Caco-2 (cell line): ENCODE data around the gene BICD1. TPM values are rescaled to one million over a fixed set of nuclear protein-coding genes. Genes with fewer than 3 reads are reported as not detected.
A peak's percentile ranks its signal among the peaks of the same experiment; 100 is the strongest.

ENCODE experiments used
- BruUV-seq: library from RNA; stranded (reverse); fragments of 400-500 nt; replicated peaks from 2 replicates; lab custom pipeline; 2021; lab: Mats Ljungman, UMichigan
- CTCF ChIA-PET: fragments of 300-600 bp; sonication (Branson Sonifier 250); formaldehyde crosslinking; loops from one replicate; lab custom pipeline; 2022; ENCODE audit warnings: antibody characterized with exemption; lab: Charles Lee
- POLR2A ChIA-PET: fragments of 300-600 bp; sonication (Branson Sonifier 250); formaldehyde crosslinking; loops from one replicate; lab custom pipeline; 2022; ENCODE audit warnings: antibody characterized with exemption; lab: Charles Lee
- DNase-seq, 2 experiments: peaks; one replicate each; pipeline versions ENCODE4 v3.0.0 to v3.0.0-alpha.2; 2020 to 2022
- H3K27me3 ChIP-seq: replicated peaks from 2 replicates; pipeline ENCODE4 v1.6.0; 2011; ENCODE audit warnings: low read length; ENCODE audit not compliant: control insufficient read depth, insufficient read depth
- H3K36me3 ChIP-seq: 2 replicates; pipeline ENCODE4 v1.5.1; 2011; ENCODE audit warnings: low read length; ENCODE audit not compliant: control insufficient read depth, insufficient read depth
- H3K4me1 ChIP-seq: fragments of 250-450 bp; sonication (Bioruptor Pico); 2 replicates; pipeline ENCODE4 v1.5.1; 2020; ENCODE audit warnings: mild to moderate bottlenecking
- H3K4me3 ChIP-seq: 2 replicates; pipeline ENCODE4 v1.5.1; 2011; ENCODE audit warnings: low read depth, mild to moderate bottlenecking, control low read depth, low read length
- H3K9me3 ChIP-seq: fragments of 250-450 bp; sonication (Bioruptor Pico); 2 replicates; pipeline ENCODE4 v1.5.1; 2020; ENCODE audit warnings: mild to moderate bottlenecking, moderate library complexity
- H3K27ac Mint-ChIP-seq: one replicate; pipeline ENCODE4 v1.8.0; 2022; ENCODE audit warnings: mixed read lengths; ENCODE audit not compliant: unreplicated experiment
- H3K27me3 Mint-ChIP-seq: one replicate; pipeline ENCODE4 v1.8.0; 2022; ENCODE audit warnings: mixed read lengths; ENCODE audit not compliant: insufficient read depth, unreplicated experiment
- H3K36me3 Mint-ChIP-seq: one replicate; pipeline ENCODE4 v1.8.0; 2022; ENCODE audit warnings: mild to moderate bottlenecking, mixed read lengths; ENCODE audit not compliant: insufficient read depth, unreplicated experiment
- H3K4me1 Mint-ChIP-seq: one replicate; pipeline ENCODE4 v1.8.0; 2022; ENCODE audit warnings: low read depth, mixed read lengths; ENCODE audit not compliant: unreplicated experiment
- H3K4me3 Mint-ChIP-seq: one replicate; pipeline ENCODE4 v1.8.0; 2022; ENCODE audit warnings: mild to moderate bottlenecking, moderate library complexity, mixed read lengths; ENCODE audit not compliant: unreplicated experiment
- H3K9me3 Mint-ChIP-seq: one replicate; pipeline ENCODE4 v1.8.0; 2022; ENCODE audit warnings: mixed read lengths; ENCODE audit not compliant: unreplicated experiment
- CTCF ChIP-seq, 2 experiments: fragments of 200-600 bp in 1 of 2; IDR thresholded peaks; 1 replicate in 1 of 2; 2 replicates in 1 of 2; pipeline versions ENCODE4 v1.5.1 to v1.8.0; 2011 to 2022; ENCODE audit warnings: antibody characterized with exemption in 1 of 2, control low read depth in 1 of 2, inconsistent platforms in 1 of 2, low read depth in 1 of 2, low read length in 1 of 2, mild to moderate bottlenecking in 1 of 2, moderate library complexity in 1 of 2; ENCODE audit not compliant: insufficient read depth in 1 of 2, severe bottlenecking in 1 of 2, unreplicated experiment in 1 of 2
- intact Hi-C: fragments of 100-400 bp; cut with micrococcal nuclease; formaldehyde crosslinking; loops from one replicate; pipeline ENCODE4 v1.10.0; 2022; ENCODE audit not compliant: unreplicated experiment
- total RNA-seq: library from RNA; stranded (reverse); gene quantifications from 2 replicates; pipeline ENCODE4 v1.2.3, GENCODE V29; 2022

Gene BICD1
- total RNA-seq, 1 experiment from 2014 or later: 36.2 TPM

- H3K36me3 ChIP-seq: no peaks in the 10 kb centered on the region
- H3K9me3 ChIP-seq: peaks cover 8% of the 10 kb centered on the region
- peak overlapping the region; percentile 69 for H3K4me3 Mint-ChIP-seq
- no peaks in the 10 kb centered on the region for H3K27me3 Mint-ChIP-seq
- H3K4me1 ChIP-seq: no peaks in the 10 kb centered on the region
- intact Hi-C loops: no loop called here
- H3K27ac Mint-ChIP-seq: peak overlapping the region; percentile 27
- no TSS peak for BruUV-seq
- peaks cover 12% of the 10 kb centered on the region for H3K36me3 Mint-ChIP-seq
- no peaks in the 10 kb centered on the region for H3K27me3 ChIP-seq
- no peaks in the 10 kb centered on the region for H3K4me1 Mint-ChIP-seq
- peak overlapping the region; percentile 58 for H3K4me3 ChIP-seq
- ChIA-PET CTCF (no interaction called here), POLR2A (no interaction called here)
- peak in 1 of 2 experiments; percentile 4 for TF ChIP-seq CTCF (IDR thresholded peaks at IDR 0.05; ENCODE audit: insufficient read depth in 1 of 2, low read depth in 1 of 2, low read length in 1 of 2, severe bottlenecking in 1 of 2, unreplicated experiment in 1 of 2)
- no peaks in the 10 kb centered on the region for H3K9me3 Mint-ChIP-seq
- peak; percentile 84 to 89 for DNase-seq
These were observed 284.0 kb downstream of the BICD1 start for GRCh38 chr12:32390572-32391219.

GRCh38 chr12:32395026-32395425, 288.4 kb downstream of the BICD1 start:
- peaks cover 21% of the 10 kb centered on the region for H3K36me3 Mint-ChIP-seq
- ChIA-PET CTCF (no interaction called here), POLR2A (no interaction called here)
- peaks cover 7% of the 10 kb centered on the region for H3K4me1 Mint-ChIP-seq
- Histone ChIP-seq H3K36me3 (no peaks in the 10 kb centered on the region), H3K27me3 (no peaks in the 10 kb centered on the region), H3K4me1 (peaks cover 8% of the 10 kb centered on the region), H3K9me3 (peaks cover 7% of the 10 kb centered on the region), H3K4me3 (no peak overlapping the region)
- TF ChIP-seq CTCF (IDR thresholded peaks at IDR 0.05; ENCODE audit: insufficient read depth in 1 of 2, low read depth in 1 of 2, low read length in 1 of 2, severe bottlenecking in 1 of 2, unreplicated experiment in 1 of 2): no peak
- intact Hi-C loops: no loop called here
- H3K4me3 Mint-ChIP-seq: no peak overlapping the region
- H3K9me3 Mint-ChIP-seq: no peaks in the 10 kb centered on the region
- H3K27me3 Mint-ChIP-seq: no peaks in the 10 kb centered on the region
- H3K27ac Mint-ChIP-seq: no peak overlapping the region
- BruUV-seq: no TSS peak
- DNase-seq: no peak

- H3K4me1 Mint-ChIP-seq: peaks cover 14% of the 10 kb centered on the region
- CTCF ChIA-PET: no interaction called here
- intact Hi-C loops: loop anchor here (2.0 kb wide), 1 partner anchor 57 kb away; no protein-coding TSS in a partner anchor
- H3K36me3 Mint-ChIP-seq: peaks cover 21% of the 10 kb centered on the region
- DNase-seq: no peak
- H3K27ac Mint-ChIP-seq: peak overlapping the region; percentile 87
- H3K4me3 ChIP-seq: no peak overlapping the region
- no peaks in the 10 kb centered on the region for H3K9me3 Mint-ChIP-seq
- POLR2A ChIA-PET: no interaction called here
- BruUV-seq: TSS peak; percentile 37
- H3K27me3 Mint-ChIP-seq: no peaks in the 10 kb centered on the region
- H3K36me3 ChIP-seq: peaks cover 2% of the 10 kb centered on the region; the same call in 1 of the 2 replicates
- peak overlapping the region; percentile 86 for H3K4me3 Mint-ChIP-seq
- H3K27me3 ChIP-seq: no peaks in the 10 kb centered on the region
- TF ChIP-seq CTCF (IDR thresholded peaks at IDR 0.05; ENCODE audit: insufficient read depth in 1 of 2, low read depth in 1 of 2, low read length in 1 of 2, severe bottlenecking in 1 of 2, unreplicated experiment in 1 of 2): no peak
- peaks cover 13% of the 10 kb centered on the region for H3K4me1 ChIP-seq
- H3K9me3 ChIP-seq: no peaks in the 10 kb centered on the region
These were observed 291.0 kb downstream of the BICD1 start for GRCh38 chr12:32397696-32398095.
